Activated CD4-positive, alpha-beta T cell treated with anti-CD3 and anti-CD28 coated beads, Interleukin-2, amount 10 ng/mL, durations not matched to agents 7 days and 5 days (primary cell): ENCODE data around the gene TXNDC11. TPM values are rescaled to one million over a fixed set of nuclear protein-coding genes. Genes with fewer than 3 reads are reported as not detected.

Experiments
- CTCF ChIA-PET: fragments of 350-600 bp; sonication (Branson Sonifier 250); formaldehyde crosslinking; loops from one replicate; lab custom pipeline; 2021; ENCODE audit warnings: antibody characterized with exemption; lab: Charles Lee
- POLR2A ChIA-PET: fragments of 350-600 bp; sonication (Branson Sonifier 250); formaldehyde crosslinking; loops from one replicate; lab custom pipeline; 2021; ENCODE audit warnings: antibody characterized with exemption; lab: Charles Lee
- DNase-seq: peaks from one replicate; pipeline ENCODE4 v3.0.0-alpha.2; 2020
- H3K27ac Mint-ChIP-seq: one replicate; pipeline ENCODE4 v1.8.0; 2021; ENCODE audit warnings: mild to moderate bottlenecking, moderate library complexity, mixed read lengths
- H3K27me3 Mint-ChIP-seq: one replicate; pipeline ENCODE4 v1.8.0; 2021; ENCODE audit warnings: mixed read lengths
- H3K36me3 Mint-ChIP-seq: one replicate; pipeline ENCODE4 v1.8.0; 2021; ENCODE audit warnings: low read depth, mixed read lengths
- H3K4me1 Mint-ChIP-seq: one replicate; pipeline ENCODE4 v1.8.0; 2021; ENCODE audit warnings: mixed read lengths
- H3K4me3 Mint-ChIP-seq: one replicate; pipeline ENCODE4 v1.8.0; 2021; ENCODE audit warnings: mild to moderate bottlenecking, moderate library complexity, mixed read lengths
- H3K9me3 Mint-ChIP-seq: one replicate; pipeline ENCODE4 v1.8.0; 2021; ENCODE audit warnings: mixed read lengths
- total RNA-seq, 2 experiments: library from RNA; stranded (reverse); gene quantifications; one replicate each; pipeline ENCODE4 v1.2.3, GENCODE V29; 2021

TXNDC11 gene
- total RNA-seq, 2 experiments from 2014 or later: 38.5 to 42.7 TPM

GRCh38 chr16:11683145-11683544, 59.5 kb downstream of the TXNDC11 start:
- Mint-ChIP-seq H3K4me1 (peaks cover 54% of the 10 kb centered on the region), H3K36me3 (peaks cover 74% of the 10 kb centered on the region), H3K9me3 (no peaks in the 10 kb centered on the region), H3K4me3 (no peak overlapping the region), H3K27ac (no peak overlapping the region), H3K27me3 (no peaks in the 10 kb centered on the region)
- no peak for DNase-seq
- POLR2A ChIA-PET: no interaction called here
- CTCF ChIA-PET: interaction anchor here (0.6 to 1.7 kb wide), 3 partner anchors 18 to 120 kb away, joined by 3 to 4 read pairs (median 3); partner anchors contain the start of gene TXNDC11

- peaks cover 56% of the 10 kb centered on the region for H3K4me1 Mint-ChIP-seq
- no peak for DNase-seq
- ChIA-PET CTCF (no interaction called here), POLR2A (no interaction called here)
- no peak overlapping the region for H3K4me3 Mint-ChIP-seq
- H3K27me3 Mint-ChIP-seq: no peaks in the 10 kb centered on the region
- H3K9me3 Mint-ChIP-seq: no peaks in the 10 kb centered on the region
- peak overlapping the region; percentile 10 for H3K27ac Mint-ChIP-seq
- peaks cover 74% of the 10 kb centered on the region for H3K36me3 Mint-ChIP-seq
Observed at GRCh38 chr16:11682655-11683096, 60.0 kb downstream of the TXNDC11 start.

GRCh38 chr16:11681976-11682654, 60.5 kb downstream of the TXNDC11 start:
- CTCF ChIA-PET: no interaction called here
- Mint-ChIP-seq H3K4me3 (peak overlapping the region; percentile 47), H3K4me1 (peaks cover 60% of the 10 kb centered on the region), H3K36me3 (peaks cover 74% of the 10 kb centered on the region), H3K9me3 (no peaks in the 10 kb centered on the region), H3K27ac (peak overlapping the region; percentile 88), H3K27me3 (no peaks in the 10 kb centered on the region)
- DNase-seq: no peak
- POLR2A ChIA-PET: no interaction called here

- POLR2A ChIA-PET: no interaction called here
- no peak for DNase-seq
- Mint-ChIP-seq H3K27me3 (no peaks in the 10 kb centered on the region), H3K9me3 (no peaks in the 10 kb centered on the region), H3K4me1 (peaks cover 66% of the 10 kb centered on the region), H3K36me3 (peaks cover 75% of the 10 kb centered on the region), H3K4me3 (peak overlapping the region; percentile 47), H3K27ac (peak overlapping the region; percentile 88)
- CTCF ChIA-PET: no interaction called here
Observed at GRCh38 chr16:11681556-11681955, 61.1 kb downstream of the TXNDC11 start.

- DNase-seq: no peak
- no peaks in the 10 kb centered on the region for H3K9me3 Mint-ChIP-seq
- H3K36me3 Mint-ChIP-seq: peaks cover 73% of the 10 kb centered on the region
- ChIA-PET CTCF (interaction anchor here (0.8 to 2.0 kb wide), 3 partner anchors 11 to 148 kb away, joined by 3 to 7 read pairs (median 6); partner anchors contain the start of gene ZC3H7A), POLR2A (no interaction called here)
- peaks cover 75% of the 10 kb centered on the region for H3K4me1 Mint-ChIP-seq
- H3K4me3 Mint-ChIP-seq: no peak overlapping the region
- H3K27ac Mint-ChIP-seq: peak overlapping the region; percentile 88
- no peaks in the 10 kb centered on the region for H3K27me3 Mint-ChIP-seq
Observed at GRCh38 chr16:11679941-11680911, 62.4 kb downstream of the TXNDC11 start.

- Mint-ChIP-seq H3K36me3 (peaks cover 68% of the 10 kb centered on the region), H3K4me3 (no peak overlapping the region), H3K27me3 (no peaks in the 10 kb centered on the region), H3K27ac (no peak overlapping the region), H3K4me1 (peaks cover 79% of the 10 kb centered on the region), H3K9me3 (no peaks in the 10 kb centered on the region)
- CTCF ChIA-PET: interaction anchor here (0.9 to 2.0 kb wide), 4 partner anchors 9 to 147 kb away, joined by 4 to 7 read pairs (median 4); partner anchors contain the start of genes SNN and ZC3H7A
- DNase-seq: no peak
- POLR2A ChIA-PET: no interaction called here
Observed at GRCh38 chr16:11679250-11679649, 63.4 kb downstream of the TXNDC11 start.

- Mint-ChIP-seq H3K27ac (peak overlapping the region; percentile 71), H3K4me3 (no peak overlapping the region), H3K4me1 (peaks cover 83% of the 10 kb centered on the region), H3K27me3 (no peaks in the 10 kb centered on the region), H3K9me3 (no peaks in the 10 kb centered on the region), H3K36me3 (peaks cover 58% of the 10 kb centered on the region)
- CTCF ChIA-PET: interaction anchor here (0.9 to 1.4 kb wide), 3 partner anchors 10 to 146 kb away, joined by 4 to 5 read pairs (median 4); partner anchors contain the start of gene SNN
- no peak for DNase-seq
- POLR2A ChIA-PET: no interaction called here
Observed at GRCh38 chr16:11677959-11678881, 64.4 kb downstream of the TXNDC11 start.

- no peaks in the 10 kb centered on the region for H3K9me3 Mint-ChIP-seq
- H3K4me1 Mint-ChIP-seq: peaks cover 84% of the 10 kb centered on the region
- H3K27ac Mint-ChIP-seq: peak overlapping the region; percentile 4
- CTCF ChIA-PET: no interaction called here
- H3K36me3 Mint-ChIP-seq: peaks cover 56% of the 10 kb centered on the region
- no peaks in the 10 kb centered on the region for H3K27me3 Mint-ChIP-seq
- no peak overlapping the region for H3K4me3 Mint-ChIP-seq
- POLR2A ChIA-PET: no interaction called here
- DNase-seq: no peak
Observed at GRCh38 chr16:11677451-11677951, 65.2 kb downstream of the TXNDC11 start.

GRCh38 chr16:11676799-11677198, 65.9 kb downstream of the TXNDC11 start:
- CTCF ChIA-PET: no interaction called here
- Mint-ChIP-seq H3K4me1 (peaks cover 84% of the 10 kb centered on the region), H3K27ac (peak overlapping the region; percentile 4), H3K4me3 (no peak overlapping the region), H3K9me3 (no peaks in the 10 kb centered on the region), H3K36me3 (peaks cover 53% of the 10 kb centered on the region), H3K27me3 (no peaks in the 10 kb centered on the region)
- POLR2A ChIA-PET: no interaction called here
- DNase-seq: no peak

GRCh38 chr16:11675561-11676511, 66.8 kb downstream of the TXNDC11 start:
- DNase-seq: no peak
- no peak overlapping the region for H3K4me3 Mint-ChIP-seq
- ChIA-PET POLR2A (no interaction called here), CTCF (interaction anchor here (1.2 kb wide), 1 partner anchor 121 kb away, joined by 4 read pairs; no protein-coding TSS in a partner anchor)
- no peaks in the 10 kb centered on the region for H3K9me3 Mint-ChIP-seq
- H3K4me1 Mint-ChIP-seq: peaks cover 83% of the 10 kb centered on the region
- peaks cover 46% of the 10 kb centered on the region for H3K36me3 Mint-ChIP-seq
- no peaks in the 10 kb centered on the region for H3K27me3 Mint-ChIP-seq
- no peak overlapping the region for H3K27ac Mint-ChIP-seq
